Muscle of back (tissue), 11 donors: Measurements from ENCODE around the gene GCG. TPM values are rescaled to one million over a fixed set of nuclear protein-coding genes. Genes with fewer than 3 reads are reported as not detected.

Experiments
- DNase-seq, 3 donors: peaks; one replicate each; pipeline versions ENCODE4 v3.0.0 to v3.0.0-alpha.2; 2013
- polyA plus RNA-seq, 10 donors: library from polyadenylated mRNA; unstranded; fragments of 120-200 nt; gene quantifications; one replicate each; pipeline ENCODE4 v1.2.1, GENCODE V29; 2013; ENCODE audit not compliant: insufficient read length in 10 of 10

GCG gene
- polyA plus RNA-seq, 10 donors = 4.7 to 52.4 (median 12.9) TPM

- no peak for DNase-seq
Observed at GRCh38 chr2:162106146-162106551, 45.9 kb downstream of the GCG start.

GRCh38 chr2:162103443-162104009 lies 48.5 kb downstream of the GCG start:
- DNase-seq = no peak

- no peak for DNase-seq
Observed at GRCh38 chr2:162100579-162100978, 51.5 kb downstream of the GCG start.

- no peak for DNase-seq
Observed at GRCh38 chr2:162099836-162100235, 52.2 kb downstream of the GCG start.

Other genes with a start within 250 kb of the GCG start
- gene DPP4, start 78.0 kb downstream of the GCG start, polyA plus RNA-seq = 10 to 100 TPM in 7 of 10 donors, 1 to 10 TPM in 3; 7.2 to 24.2 (median 12.2) TPM
- 100 to 1,000 TPM in 2 of 10 donors, 10 to 100 TPM in 8; 66.8 to 131 (median 76.9) TPM for gene FAP, start 91.2 kb upstream of the GCG start, polyA plus RNA-seq
- gene IFIH1, start 166.4 kb upstream of the GCG start, polyA plus RNA-seq = 1 to 10 TPM; 2.2 to 4.3 (median 3.1) TPM
- 10 to 100 TPM in 9 of 10 donors, 1 to 10 TPM in 1; 8.1 to 18.8 (median 13.2) TPM for gene GCA, start 191.9 kb upstream of the GCG start, polyA plus RNA-seq